Measurements from ENCODE around the gene AMPD3. TPM values are rescaled to one million over a fixed set of nuclear protein-coding genes. Genes with fewer than 3 reads are reported as not detected.
A peak's percentile ranks its signal among the peaks of the same experiment; 100 is the strongest.

Gene AMPD3
- 24.7 TPM for total RNA-seq

- DNase-seq (ENCODE audit: low spot score), result no peak
These were observed at the start of gene AMPD3 for GRCh38 chr11:10454878-10455631. Gene AMPD3, plus strand, starts transcription at chr11:10455264. Its CDS starts 6,256 bp downstream, at chr11:10461520.

- peak; percentile 75 for DNase-seq (ENCODE audit: low spot score)
These were observed 49.0 kb upstream of the AMPD3 start for GRCh38 chr11:10405865-10406592.

GRCh38 chr11:10407055-10407454, 48.0 kb upstream of the AMPD3 start:
- DNase-seq (ENCODE audit: low spot score), result no peak

GRCh38 chr11:10407749-10408685, 47.0 kb upstream of the AMPD3 start:
- no peak for DNase-seq (ENCODE audit: low spot score)

- no peak for DNase-seq (ENCODE audit: low spot score)
These were observed 45.8 kb upstream of the AMPD3 start for GRCh38 chr11:10409207-10409661.

GRCh38 chr11:10410106-10410843, 44.8 kb upstream of the AMPD3 start:
- no peak for DNase-seq (ENCODE audit: low spot score)

- no peak for DNase-seq (ENCODE audit: low spot score)
These were observed 44.2 kb upstream of the AMPD3 start for GRCh38 chr11:10410844-10411200.

GRCh38 chr11:10412266-10412665, 42.8 kb upstream of the AMPD3 start:
- DNase-seq (ENCODE audit: low spot score), result no peak

GRCh38 chr11:10413268-10413667, 41.8 kb upstream of the AMPD3 start:
- DNase-seq (ENCODE audit: low spot score), result no peak

- no peak for DNase-seq (ENCODE audit: low spot score)
These were observed 40.9 kb upstream of the AMPD3 start for GRCh38 chr11:10414181-10414580.

- no peak for DNase-seq (ENCODE audit: low spot score)
These were observed 40.4 kb upstream of the AMPD3 start for GRCh38 chr11:10414659-10415058.

- DNase-seq (ENCODE audit: low spot score), result no peak
These were observed 39.2 kb upstream of the AMPD3 start for GRCh38 chr11:10415817-10416392.

GRCh38 chr11:10418259-10418949, 36.7 kb upstream of the AMPD3 start:
- no peak for DNase-seq (ENCODE audit: low spot score)

- no peak for DNase-seq (ENCODE audit: low spot score)
These were observed 36.1 kb upstream of the AMPD3 start for GRCh38 chr11:10418950-10419310.

- DNase-seq (ENCODE audit: low spot score), result no peak
These were observed 28.6 kb upstream of the AMPD3 start for GRCh38 chr11:10426475-10426874.

- DNase-seq (ENCODE audit: low spot score), result no peak
These were observed 26.6 kb upstream of the AMPD3 start for GRCh38 chr11:10428453-10428852.

GRCh38 chr11:10429526-10429925, 25.5 kb upstream of the AMPD3 start:
- DNase-seq (ENCODE audit: low spot score), result no peak

- no peak for DNase-seq (ENCODE audit: low spot score)
These were observed 22.6 kb upstream of the AMPD3 start for GRCh38 chr11:10432493-10432892.

- DNase-seq (ENCODE audit: low spot score), result no peak
These were observed 22.1 kb upstream of the AMPD3 start for GRCh38 chr11:10432971-10433370.

GRCh38 chr11:10436224-10436623, 18.8 kb upstream of the AMPD3 start:
- DNase-seq (ENCODE audit: low spot score), result no peak
